Measurements from ENCODE around the gene G6PC2. TPM values are rescaled to one million over a fixed set of nuclear protein-coding genes. Genes with fewer than 3 reads are reported as not detected.

The G6PC2 gene
- total RNA-seq, 1 experiment from 2014 or later = not detected

DNA sequence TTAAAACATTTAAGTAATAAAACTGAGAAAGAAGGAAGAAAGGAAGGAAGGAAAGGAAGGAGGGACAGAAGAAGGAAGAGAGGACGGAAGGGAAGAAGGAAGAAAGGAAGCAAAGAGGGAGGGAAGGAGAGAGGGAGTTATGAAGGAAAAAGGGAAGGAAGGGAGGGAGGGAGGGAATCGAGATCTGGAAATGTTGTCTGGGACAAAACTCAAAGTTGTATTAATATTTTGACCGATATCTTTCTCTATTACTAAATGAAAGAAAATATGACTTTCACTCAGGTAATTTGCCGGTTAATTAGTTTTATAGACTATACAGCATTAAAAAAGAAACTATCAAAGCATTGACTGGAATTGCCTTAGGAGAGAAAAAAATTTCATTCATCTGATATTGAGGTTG lies 44.4 kb downstream of the G6PC2 start:
- CTCF ChIA-PET = interaction anchor here (1.5 kb wide), 1 partner anchor 59 kb away, joined by 3 read pairs; no protein-coding TSS in a partner anchor
- no peak for DNase-seq (ENCODE audit: unreplicated experiment)
- POLR2A ChIA-PET = interaction anchor here (1.2 kb wide), 1 partner anchor 10 kb away, joined by 3 read pairs; no protein-coding TSS in a partner anchor
- no peaks in the 10 kb centered on the region for H3K4me1 Mint-ChIP-seq (ENCODE audit: insufficient read depth, unreplicated experiment)
- H3K27me3 Mint-ChIP-seq (ENCODE audit: insufficient read depth, unreplicated experiment) = peaks cover 12% of the 10 kb centered on the region
- intact Hi-C loops (cut with micrococcal nuclease) = loop anchor here (5.0 kb wide), 2 partner anchors 277 to 452 kb away; no protein-coding TSS in a partner anchor
- no peaks in the 10 kb centered on the region for H3K9me3 Mint-ChIP-seq (ENCODE audit: unreplicated experiment)
- no TSS peak for BruUV-seq (replicated peaks)
- H3K4me3 Mint-ChIP-seq (ENCODE audit: unreplicated experiment) = no peak overlapping the region
- H3K27ac Mint-ChIP-seq (ENCODE audit: low read depth, unreplicated experiment) = no peak overlapping the region
- H3K36me3 Mint-ChIP-seq (ENCODE audit: insufficient read depth, unreplicated experiment) = no peaks in the 10 kb centered on the region
- TF ChIP-seq, protein P1, sequence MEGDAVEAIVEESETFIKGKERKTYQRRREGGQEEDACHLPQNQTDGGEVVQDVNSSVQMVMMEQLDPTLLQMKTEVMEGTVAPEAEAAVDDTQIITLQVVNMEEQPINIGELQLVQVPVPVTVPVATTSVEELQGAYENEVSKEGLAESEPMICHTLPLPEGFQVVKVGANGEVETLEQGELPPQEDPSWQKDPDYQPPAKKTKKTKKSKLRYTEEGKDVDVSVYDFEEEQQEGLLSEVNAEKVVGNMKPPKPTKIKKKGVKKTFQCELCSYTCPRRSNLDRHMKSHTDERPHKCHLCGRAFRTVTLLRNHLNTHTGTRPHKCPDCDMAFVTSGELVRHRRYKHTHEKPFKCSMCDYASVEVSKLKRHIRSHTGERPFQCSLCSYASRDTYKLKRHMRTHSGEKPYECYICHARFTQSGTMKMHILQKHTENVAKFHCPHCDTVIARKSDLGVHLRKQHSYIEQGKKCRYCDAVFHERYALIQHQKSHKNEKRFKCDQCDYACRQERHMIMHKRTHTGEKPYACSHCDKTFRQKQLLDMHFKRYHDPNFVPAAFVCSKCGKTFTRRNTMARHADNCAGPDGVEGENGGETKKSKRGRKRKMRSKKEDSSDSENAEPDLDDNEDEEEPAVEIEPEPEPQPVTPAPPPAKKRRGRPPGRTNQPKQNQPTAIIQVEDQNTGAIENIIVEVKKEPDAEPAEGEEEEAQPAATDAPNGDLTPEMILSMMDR (IDR thresholded peaks at IDR 0.05; ENCODE audit: unreplicated experiment) = no peak

DNA sequence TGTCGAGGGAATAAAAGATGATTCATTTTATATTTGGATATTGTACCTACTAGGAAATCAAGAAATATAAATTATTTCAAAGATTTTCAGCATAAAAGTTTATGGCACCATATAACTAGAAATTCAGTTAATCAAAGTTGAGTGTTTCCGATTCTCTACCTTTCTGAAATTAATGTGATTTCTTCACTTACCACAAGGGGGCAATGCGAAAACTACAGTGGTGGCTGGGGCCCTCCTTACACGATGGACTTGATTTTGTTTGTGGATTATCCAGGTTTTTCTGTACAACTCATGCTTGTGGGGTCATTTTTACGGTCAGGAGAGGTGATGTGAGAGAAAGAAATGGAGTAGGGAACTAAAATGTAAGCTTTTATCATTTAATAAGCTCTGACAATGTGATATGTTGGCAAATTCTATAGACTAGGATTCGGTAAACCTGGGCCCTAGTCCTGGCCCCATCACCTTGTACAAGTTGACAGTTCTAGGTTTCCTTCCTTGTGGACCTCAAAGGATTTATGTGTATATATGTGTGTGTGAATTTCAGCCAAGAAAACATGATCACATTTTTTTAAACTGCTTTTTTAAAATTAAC lies 47.6 kb downstream of the G6PC2 start:
- TF ChIP-seq, protein P1 (IDR thresholded peaks at IDR 0.05; ENCODE audit: unreplicated experiment) = peak; percentile 59
- H3K27ac Mint-ChIP-seq (ENCODE audit: low read depth, unreplicated experiment) = no peak overlapping the region
- H3K4me1 Mint-ChIP-seq (ENCODE audit: insufficient read depth, unreplicated experiment) = no peaks in the 10 kb centered on the region
- ChIA-PET CTCF (interaction anchor here (0.7 to 3.5 kb wide), 27 partner anchors 9 to 919 kb away, joined by 3 to 21 read pairs (median 4); no protein-coding TSS in a partner anchor), POLR2A (interaction anchor here (1.0 kb wide), 1 partner anchor 102 kb away, joined by 3 read pairs; no protein-coding TSS in a partner anchor)
- H3K9me3 Mint-ChIP-seq (ENCODE audit: unreplicated experiment) = peaks cover 8% of the 10 kb centered on the region
- intact Hi-C loops (cut with micrococcal nuclease) = loop anchor here (5.0 kb wide), 2 partner anchors 274 to 449 kb away; no protein-coding TSS in a partner anchor
- no peak overlapping the region for H3K4me3 Mint-ChIP-seq (ENCODE audit: unreplicated experiment)
- H3K36me3 Mint-ChIP-seq (ENCODE audit: insufficient read depth, unreplicated experiment) = no peaks in the 10 kb centered on the region
- BruUV-seq (replicated peaks) = no TSS peak
- peak; percentile 41 for DNase-seq (ENCODE audit: unreplicated experiment)
- peaks cover 12% of the 10 kb centered on the region for H3K27me3 Mint-ChIP-seq (ENCODE audit: insufficient read depth, unreplicated experiment)

DNA sequence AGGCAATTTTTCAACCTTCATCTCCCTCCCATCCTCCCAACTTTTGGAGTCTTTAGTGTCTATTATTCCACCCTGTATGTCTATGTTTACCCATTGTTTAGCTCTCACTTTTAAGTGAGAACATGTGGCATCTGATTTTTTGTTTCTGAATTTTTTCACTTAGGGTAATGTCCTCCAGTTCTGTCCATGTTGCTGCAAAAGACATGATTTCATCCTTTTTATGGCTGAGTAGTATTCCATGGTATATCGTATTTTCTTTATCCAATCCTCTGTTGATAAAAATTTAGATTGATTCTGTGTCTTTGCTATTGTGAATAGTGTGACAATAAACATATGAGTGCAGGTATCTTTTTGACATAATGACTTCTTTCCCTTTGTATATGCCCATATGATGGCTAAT lies 48.2 kb downstream of the G6PC2 start:
- Mint-ChIP-seq H3K9me3 (ENCODE audit: unreplicated experiment) (peaks cover 13% of the 10 kb centered on the region), H3K4me1 (ENCODE audit: insufficient read depth, unreplicated experiment) (no peaks in the 10 kb centered on the region), H3K27ac (ENCODE audit: low read depth, unreplicated experiment) (no peak overlapping the region), H3K27me3 (ENCODE audit: insufficient read depth, unreplicated experiment) (peaks cover 12% of the 10 kb centered on the region), H3K4me3 (ENCODE audit: unreplicated experiment) (no peak overlapping the region), H3K36me3 (ENCODE audit: insufficient read depth, unreplicated experiment) (no peaks in the 10 kb centered on the region)
- intact Hi-C loops (cut with micrococcal nuclease) = loop anchor here (5.0 kb wide), 2 partner anchors 273 to 448 kb away; no protein-coding TSS in a partner anchor
- POLR2A ChIA-PET = no interaction called here
- BruUV-seq (replicated peaks) = no TSS peak
- DNase-seq (ENCODE audit: unreplicated experiment) = no peak
- TF ChIP-seq, protein P1 (IDR thresholded peaks at IDR 0.05; ENCODE audit: unreplicated experiment) = no peak
- CTCF ChIA-PET = interaction anchor here (0.6 to 3.5 kb wide), 23 partner anchors 9 to 920 kb away, joined by 3 to 21 read pairs (median 4); no protein-coding TSS in a partner anchor

DNA sequence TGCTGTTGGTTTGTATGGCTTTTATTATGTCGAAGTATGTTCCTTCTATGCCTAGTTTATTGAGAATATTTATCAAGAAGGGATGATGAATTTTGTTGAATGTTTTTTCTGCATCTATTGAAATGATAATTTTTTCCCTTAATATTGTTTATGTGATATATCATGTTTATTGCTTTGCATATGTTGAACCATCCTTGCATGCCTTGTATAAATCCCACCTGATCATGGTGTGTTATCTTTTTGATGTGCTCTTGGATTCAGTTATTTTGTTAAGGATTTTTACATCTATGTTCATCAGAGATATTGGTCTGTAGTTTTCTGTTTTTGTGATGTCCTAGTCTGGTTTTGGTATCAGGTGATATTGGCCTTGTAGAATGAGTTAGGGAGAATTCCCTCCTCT lies 50.8 kb downstream of the G6PC2 start:
- H3K4me1 Mint-ChIP-seq (ENCODE audit: insufficient read depth, unreplicated experiment) = no peaks in the 10 kb centered on the region
- no peaks in the 10 kb centered on the region for H3K36me3 Mint-ChIP-seq (ENCODE audit: insufficient read depth, unreplicated experiment)
- intact Hi-C loops (cut with micrococcal nuclease) = no loop called here
- H3K4me3 Mint-ChIP-seq (ENCODE audit: unreplicated experiment) = no peak overlapping the region
- ChIA-PET POLR2A (no interaction called here), CTCF (interaction anchor here (0.5 to 1.0 kb wide), 3 partner anchors 157 to 604 kb away, joined by 3 read pairs; no protein-coding TSS in a partner anchor)
- BruUV-seq (replicated peaks) = no TSS peak
- H3K27ac Mint-ChIP-seq (ENCODE audit: low read depth, unreplicated experiment) = no peak overlapping the region
- peaks cover 24% of the 10 kb centered on the region for H3K9me3 Mint-ChIP-seq (ENCODE audit: unreplicated experiment)
- no peaks in the 10 kb centered on the region for H3K27me3 Mint-ChIP-seq (ENCODE audit: insufficient read depth, unreplicated experiment)
- no peak for DNase-seq (ENCODE audit: unreplicated experiment)
- TF ChIP-seq, protein P1 (IDR thresholded peaks at IDR 0.05; ENCODE audit: unreplicated experiment) = no peak

All from MCF 10A (cell line).